ENCODE results near the gene TESK1. TPM values are rescaled to one million over a fixed set of nuclear protein-coding genes. Genes with fewer than 3 reads are reported as not detected.
"Not testable (repeated sequence)": the region's sequence is repeated elsewhere in the genome, so short reads cannot be mapped to it uniquely, and the experiment has no call there.

TESK1 gene
- total RNA-seq, 1 donor from 2014 or later = 25.4 TPM

DNA sequence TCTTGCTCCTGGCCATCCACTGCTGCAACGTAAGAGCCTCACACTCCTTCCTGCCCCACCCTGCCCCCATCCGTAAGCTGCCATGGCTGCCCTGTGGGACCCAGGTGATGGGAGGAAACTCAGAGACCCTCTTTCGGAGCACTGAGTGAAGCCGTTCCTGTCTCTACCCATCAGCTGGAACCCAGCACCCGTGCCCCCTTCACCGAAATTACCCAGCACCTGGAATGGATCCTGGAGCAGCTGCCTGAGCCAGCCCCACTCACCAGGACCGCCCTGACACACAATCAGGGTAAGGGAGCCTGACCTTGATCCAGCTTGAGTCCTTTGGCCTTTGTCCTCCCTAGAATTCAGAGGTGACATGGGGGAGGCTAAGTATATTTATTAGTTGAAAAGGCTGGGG lies 3.2 kb downstream of the TESK1 start:
- no peak overlapping the region for H3K4me3 ChIP-seq
- H3K9me3 ChIP-seq (replicated peaks) = no peaks in the 10 kb centered on the region
- no peaks in the 10 kb centered on the region for H3K27me3 ChIP-seq (ENCODE audit: low read depth)
- no peak for DNase-seq
- peaks cover 31% of the 10 kb centered on the region for H3K4me1 ChIP-seq
- TF ChIP-seq, protein P1, sequence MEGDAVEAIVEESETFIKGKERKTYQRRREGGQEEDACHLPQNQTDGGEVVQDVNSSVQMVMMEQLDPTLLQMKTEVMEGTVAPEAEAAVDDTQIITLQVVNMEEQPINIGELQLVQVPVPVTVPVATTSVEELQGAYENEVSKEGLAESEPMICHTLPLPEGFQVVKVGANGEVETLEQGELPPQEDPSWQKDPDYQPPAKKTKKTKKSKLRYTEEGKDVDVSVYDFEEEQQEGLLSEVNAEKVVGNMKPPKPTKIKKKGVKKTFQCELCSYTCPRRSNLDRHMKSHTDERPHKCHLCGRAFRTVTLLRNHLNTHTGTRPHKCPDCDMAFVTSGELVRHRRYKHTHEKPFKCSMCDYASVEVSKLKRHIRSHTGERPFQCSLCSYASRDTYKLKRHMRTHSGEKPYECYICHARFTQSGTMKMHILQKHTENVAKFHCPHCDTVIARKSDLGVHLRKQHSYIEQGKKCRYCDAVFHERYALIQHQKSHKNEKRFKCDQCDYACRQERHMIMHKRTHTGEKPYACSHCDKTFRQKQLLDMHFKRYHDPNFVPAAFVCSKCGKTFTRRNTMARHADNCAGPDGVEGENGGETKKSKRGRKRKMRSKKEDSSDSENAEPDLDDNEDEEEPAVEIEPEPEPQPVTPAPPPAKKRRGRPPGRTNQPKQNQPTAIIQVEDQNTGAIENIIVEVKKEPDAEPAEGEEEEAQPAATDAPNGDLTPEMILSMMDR (IDR thresholded peaks at IDR 0.05; ENCODE audit: borderline replicate concordance) = no peak
- intact Hi-C loops (cut with micrococcal nuclease) = no loop called here
- H3K27ac ChIP-seq (replicated peaks) = no peak overlapping the region
- H3K36me3 ChIP-seq = peaks cover 24% of the 10 kb centered on the region

DNA sequence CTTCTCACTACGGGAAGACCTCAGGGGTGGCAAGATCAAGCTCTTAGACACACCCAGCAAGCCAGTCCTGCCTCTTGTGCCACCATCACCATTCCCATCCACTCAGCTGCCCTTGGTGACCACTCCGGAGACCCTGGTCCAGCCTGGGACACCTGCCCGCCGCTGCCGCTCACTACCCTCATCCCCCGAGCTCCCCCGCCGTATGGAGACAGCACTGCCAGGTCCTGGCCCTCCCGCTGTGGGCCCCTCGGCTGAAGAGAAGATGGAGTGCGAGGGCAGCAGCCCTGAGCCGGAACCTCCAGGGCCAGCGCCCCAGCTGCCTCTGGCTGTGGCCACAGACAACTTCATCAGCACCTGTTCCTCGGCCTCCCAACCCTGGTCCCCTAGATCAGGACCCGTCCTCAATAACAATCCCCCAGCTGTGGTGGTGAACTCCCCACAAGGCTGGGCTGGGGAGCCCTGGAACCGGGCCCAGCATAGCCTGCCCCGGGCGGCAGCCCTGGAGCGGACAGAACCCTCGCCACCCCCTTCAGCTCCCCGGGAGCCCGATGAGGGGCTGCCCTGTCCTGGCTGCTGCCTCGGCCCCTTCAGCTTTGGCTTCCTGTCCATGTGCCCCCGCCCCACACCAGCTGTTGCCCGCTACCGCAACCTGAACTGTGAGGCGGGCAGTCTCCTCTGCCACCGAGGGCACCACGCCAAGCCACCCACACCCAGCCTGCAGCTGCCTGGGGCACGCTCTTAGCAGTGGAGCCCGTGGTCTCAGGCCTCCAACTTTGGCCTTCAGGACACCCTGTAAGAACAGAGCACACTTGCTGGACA lies 4.1 kb downstream of the TESK1 start:
- Histone ChIP-seq H3K27ac (replicated peaks) (no peak overlapping the region), H3K4me1 (peaks cover 26% of the 10 kb centered on the region), H3K27me3 (ENCODE audit: low read depth) (no peaks in the 10 kb centered on the region), H3K4me3 (no peak overlapping the region), H3K9me3 (replicated peaks) (no peaks in the 10 kb centered on the region), H3K36me3 (peaks cover 24% of the 10 kb centered on the region)
- TF ChIP-seq, protein P1 (IDR thresholded peaks at IDR 0.05; ENCODE audit: borderline replicate concordance) = no peak
- intact Hi-C loops (cut with micrococcal nuclease) = no loop called here
- DNase-seq = no peak

DNA sequence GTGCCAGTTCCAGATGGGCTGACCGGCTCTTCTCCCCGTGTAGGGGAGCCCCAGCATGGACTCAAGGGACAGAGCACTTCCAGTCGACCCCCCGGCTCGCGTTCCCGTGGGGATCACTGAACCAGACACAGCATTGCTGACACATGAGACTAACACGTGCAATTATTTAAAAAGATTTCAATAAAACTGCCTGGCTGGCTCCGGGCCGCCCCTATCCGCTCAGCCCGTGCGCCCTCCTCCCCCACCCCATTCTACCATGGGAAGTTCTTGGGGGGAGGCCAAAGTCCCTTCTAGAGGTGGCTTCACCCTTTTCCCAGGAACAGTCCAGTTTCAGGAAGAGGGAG lies 4.7 kb downstream of the TESK1 start:
- H3K9me3 ChIP-seq (replicated peaks) = no peaks in the 10 kb centered on the region
- no peak overlapping the region for H3K27ac ChIP-seq (replicated peaks)
- no peak overlapping the region for H3K4me3 ChIP-seq
- intact Hi-C loops (cut with micrococcal nuclease) = no loop called here
- H3K36me3 ChIP-seq = peaks cover 24% of the 10 kb centered on the region
- no peak for DNase-seq
- peaks cover 20% of the 10 kb centered on the region for H3K4me1 ChIP-seq
- TF ChIP-seq, protein P1 (IDR thresholded peaks at IDR 0.05; ENCODE audit: borderline replicate concordance) = no peak
- no peaks in the 10 kb centered on the region for H3K27me3 ChIP-seq (ENCODE audit: low read depth)

DNA sequence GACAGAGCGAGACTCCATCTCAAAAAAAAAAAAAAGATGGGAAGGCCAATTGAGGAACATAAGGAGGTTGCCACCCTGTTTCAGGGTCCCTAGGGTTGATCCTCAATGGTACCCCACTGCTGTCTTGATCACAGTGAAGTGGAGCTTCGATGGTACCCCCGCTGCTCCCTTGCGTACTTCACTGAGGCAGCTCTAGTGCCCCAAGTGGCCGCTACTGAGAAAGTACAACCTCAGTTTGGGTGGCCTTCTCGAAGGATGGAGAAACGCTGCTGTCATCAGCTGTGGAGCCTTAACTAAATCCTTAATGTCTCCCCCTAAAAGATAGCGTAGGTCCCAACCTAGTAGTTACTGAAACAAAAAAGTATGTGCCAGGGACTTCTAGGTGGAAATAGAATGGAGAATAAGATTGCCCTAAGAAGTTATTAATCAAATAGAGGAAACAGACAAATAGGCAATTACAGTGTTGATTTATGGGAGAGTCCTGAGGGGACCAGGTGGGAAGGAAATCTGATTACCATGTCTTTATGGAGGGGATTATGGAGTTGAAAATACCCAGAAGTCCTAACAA lies 6.3 kb downstream of the TESK1 start:
- H3K36me3 ChIP-seq = peaks cover 24% of the 10 kb centered on the region
- no peaks in the 10 kb centered on the region for H3K9me3 ChIP-seq (replicated peaks)
- peaks cover 9% of the 10 kb centered on the region for H3K4me1 ChIP-seq
- H3K27me3 ChIP-seq (ENCODE audit: low read depth) = peaks cover under 1% of the 10 kb centered on the region
- TF ChIP-seq, protein P1 (IDR thresholded peaks at IDR 0.05; ENCODE audit: borderline replicate concordance) = peak; percentile 74
- H3K4me3 ChIP-seq = no peak overlapping the region
- peak; percentile 30 for DNase-seq
- H3K27ac ChIP-seq (replicated peaks) = no peak overlapping the region
- intact Hi-C loops (cut with micrococcal nuclease) = no loop called here

DNA sequence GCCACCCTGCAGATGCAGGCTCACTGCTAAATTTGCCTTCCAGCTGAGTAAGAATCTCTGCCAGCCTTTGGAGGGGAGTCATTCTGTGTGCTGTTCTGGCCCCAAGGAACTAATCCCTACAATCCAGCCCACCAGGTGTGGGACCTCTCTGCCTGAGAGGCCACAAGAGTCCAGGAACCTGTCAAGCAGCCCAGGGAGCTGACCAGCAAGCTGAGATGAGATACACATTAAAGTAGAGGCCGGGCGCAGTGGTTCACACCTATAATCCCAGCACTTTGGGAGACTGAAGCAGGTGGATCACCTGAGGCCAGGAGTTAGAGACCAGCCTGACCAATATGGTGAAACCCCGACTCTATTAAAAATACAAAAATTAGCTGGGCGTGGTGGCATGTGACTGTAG lies 7.0 kb downstream of the TESK1 start:
- intact Hi-C loops (cut with micrococcal nuclease) = not testable (repeated sequence)

DNA sequence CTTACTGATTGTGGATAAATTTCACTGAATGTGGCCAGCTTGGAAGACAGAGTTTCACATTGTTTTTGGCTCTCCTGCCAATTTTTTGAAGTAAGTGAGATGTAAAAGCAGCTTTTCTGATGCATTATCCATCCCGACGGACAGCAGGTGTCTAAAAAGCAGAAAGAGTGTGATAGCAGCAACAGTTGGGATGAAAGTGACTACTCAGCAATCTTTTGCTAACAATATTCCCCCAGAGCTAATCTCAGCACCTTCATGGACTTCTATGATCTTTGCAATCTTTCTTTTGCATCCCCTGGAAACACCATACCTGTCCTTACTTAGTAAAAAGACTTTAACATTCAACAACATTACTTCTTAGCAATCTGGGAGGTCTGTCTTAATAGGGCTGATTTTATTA lies 7.8 kb downstream of the TESK1 start:
- intact Hi-C loops (cut with micrococcal nuclease) = no loop called here
- H3K36me3 ChIP-seq = peaks cover 22% of the 10 kb centered on the region
- peaks cover 15% of the 10 kb centered on the region for H3K27me3 ChIP-seq (ENCODE audit: low read depth)
- TF ChIP-seq, protein P1 (IDR thresholded peaks at IDR 0.05; ENCODE audit: borderline replicate concordance) = no peak
- peaks cover 12% of the 10 kb centered on the region for H3K4me1 ChIP-seq
- DNase-seq = no peak
- H3K9me3 ChIP-seq (replicated peaks) = no peaks in the 10 kb centered on the region
- H3K4me3 ChIP-seq = no peak overlapping the region
- no peak overlapping the region for H3K27ac ChIP-seq (replicated peaks)

More for the DNA sequence above, 7.0 kb downstream of the TESK1 start:
- H3K4me1 ChIP-seq; H3K27me3 ChIP-seq (ENCODE audit: low read depth); H3K27ac ChIP-seq (replicated peaks); H3K4me3 ChIP-seq; H3K9me3 ChIP-seq (replicated peaks); DNase-seq: not testable (repeated sequence)
- peaks cover 24% of the 10 kb centered on the region for H3K36me3 ChIP-seq

All from left ventricle myocardium inferior (tissue), 1 donor.